ENCODE measurements around the gene CEND1.

- no peak for TF ChIP-seq POLR2A (IDR thresholded peaks at IDR 0.05; ENCODE audit: low read depth, low read length)
- TF ChIP-seq MXI1 (IDR thresholded peaks at IDR 0.05; ENCODE audit: borderline replicate concordance, low read depth, low read length) = no peak
- TF ChIP-seq CTCF (conservative IDR thresholded peaks at IDR 0.05; ENCODE audit: low read depth, low read length) = no peak
- no peak for TF ChIP-seq CEBPB (IDR thresholded peaks at IDR 0.05; ENCODE audit: low read depth, low read length)
- no peak for TF ChIP-seq ELK1 (IDR thresholded peaks at IDR 0.05; ENCODE audit: borderline replicate concordance, low read depth, low read length)
- TF ChIP-seq RFX5 (IDR thresholded peaks at IDR 0.05; ENCODE audit: low read depth, low read length) = no peak
- no peak for TF ChIP-seq RAD21 (IDR thresholded peaks at IDR 0.05; ENCODE audit: low read length)
- TF ChIP-seq MAZ (IDR thresholded peaks at IDR 0.05; ENCODE audit: borderline replicate concordance, low read depth, low read length) = no peak
- TF ChIP-seq FOS (IDR thresholded peaks at IDR 0.05; ENCODE audit: low read depth, low read length) = no peak
- TF ChIP-seq MAFK (IDR thresholded peaks at IDR 0.05; ENCODE audit: low read depth, low read length) = no peak
- TF ChIP-seq BHLHE40 (IDR thresholded peaks at IDR 0.05; ENCODE audit: low read depth, low read length) = no peak
Measured at GRCh38 chr11:823441-824291, 33.8 kb upstream of the CEND1 start.

Data from IMR-90 (cell line).